GM19193 (cell line): ENCODE results near the gene LEF1.

ENCODE experiments used
- POLR2A ChIP-seq: IDR thresholded peaks from 4 replicates; pipeline ENCODE4 v1.6.1; 2011; ENCODE audit not compliant: insufficient read depth, insufficient read length; ENCODE audit errors: extremely low read depth

The LEF1 gene

DNA sequence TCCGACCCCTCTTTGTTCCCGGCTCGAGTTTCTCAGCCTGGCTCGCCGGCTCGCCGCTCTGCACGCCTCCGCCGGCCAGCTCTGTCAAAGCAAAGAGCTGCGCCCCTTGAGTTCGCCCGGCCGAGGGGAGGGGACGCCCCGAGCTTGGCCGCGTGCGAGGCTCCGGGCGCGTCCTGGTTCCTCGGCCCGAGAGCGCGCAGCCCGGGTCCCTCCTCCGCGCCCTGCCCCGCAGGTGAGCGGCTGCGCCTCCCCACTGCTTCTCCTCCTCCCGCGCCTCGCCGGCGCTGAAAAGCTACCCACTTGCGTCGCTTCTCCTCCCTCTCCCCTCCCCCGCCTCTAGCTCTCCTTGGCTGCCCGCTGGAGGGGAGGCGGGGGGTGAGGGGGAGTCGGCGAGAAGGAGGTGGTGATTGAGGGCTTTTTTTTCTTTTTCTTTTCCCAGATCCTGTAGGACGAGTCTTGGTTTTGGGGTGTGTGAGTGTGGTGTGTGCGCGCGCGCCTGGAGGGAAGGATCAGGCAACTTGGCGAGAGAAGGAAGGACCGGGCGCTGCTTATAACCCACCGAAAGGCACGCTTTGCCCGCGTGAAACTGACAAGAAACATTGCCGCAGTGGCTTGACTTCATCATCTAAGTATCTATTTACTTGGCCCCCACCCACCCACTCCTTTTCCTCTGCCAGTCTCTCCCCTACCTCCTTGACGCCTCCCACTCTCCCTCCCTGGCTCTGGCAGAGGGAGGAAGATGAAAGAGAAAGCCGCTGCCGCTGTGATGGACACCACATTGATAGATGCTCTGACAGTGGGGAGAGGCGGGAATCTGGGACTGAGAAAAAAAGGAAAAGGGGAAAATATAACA, at the start of gene LEF1:
LEF1 (minus strand) TSS at position 262 of the 853 bp plus-strand sequence. CDS start 1,165 bp downstream, outside the sequence.
- no peak for TF ChIP-seq POLR2A

GRCh38 chr4:108216510-108216909, 47.8 kb upstream of the LEF1 start:
- TF ChIP-seq POLR2A = no peak

- TF ChIP-seq POLR2A = no peak
These were observed 46.3 kb upstream of the LEF1 start for GRCh38 chr4:108215055-108215454.

DNA sequence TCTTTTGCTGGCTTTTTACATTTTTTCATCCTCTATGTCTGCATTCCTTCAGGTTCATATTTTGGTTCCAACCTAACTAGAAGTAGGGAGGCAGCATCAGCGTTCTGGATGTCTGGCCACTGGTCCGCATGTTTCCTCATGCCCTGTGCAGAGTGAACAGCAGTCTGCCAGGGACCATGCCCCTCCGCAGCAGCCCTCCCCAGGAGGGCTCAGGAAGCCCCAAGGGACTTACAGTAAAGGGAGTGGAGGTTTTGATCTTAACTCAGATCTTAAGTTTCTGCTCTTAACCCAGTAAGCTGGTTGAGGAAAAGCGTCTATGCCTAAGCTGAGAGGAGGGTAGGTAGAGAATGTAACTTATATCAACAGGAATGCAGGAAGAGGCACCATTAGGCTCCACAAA, 45.0 kb upstream of the LEF1 start:
- no peak for TF ChIP-seq POLR2A

DNA sequence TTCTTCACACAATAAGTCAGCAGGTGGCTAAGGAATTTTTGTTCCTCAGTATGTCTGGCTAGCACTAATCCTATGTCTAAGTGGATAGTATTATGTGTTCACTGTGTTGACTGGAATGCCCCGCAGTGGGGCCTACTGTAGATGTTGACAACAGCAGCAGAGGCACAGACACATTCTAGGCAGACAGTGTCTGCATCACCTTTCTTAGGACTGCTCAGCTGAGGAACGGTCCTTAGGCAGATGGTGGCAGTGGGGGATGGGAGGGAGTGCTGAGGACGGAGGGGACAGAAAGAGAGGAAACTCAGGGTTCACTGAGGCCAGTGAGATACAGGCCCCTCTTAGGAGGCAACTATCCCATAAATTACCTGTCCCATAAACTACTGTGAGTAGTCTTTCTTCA, 44.6 kb upstream of the LEF1 start:
- TF ChIP-seq POLR2A = no peak

DNA sequence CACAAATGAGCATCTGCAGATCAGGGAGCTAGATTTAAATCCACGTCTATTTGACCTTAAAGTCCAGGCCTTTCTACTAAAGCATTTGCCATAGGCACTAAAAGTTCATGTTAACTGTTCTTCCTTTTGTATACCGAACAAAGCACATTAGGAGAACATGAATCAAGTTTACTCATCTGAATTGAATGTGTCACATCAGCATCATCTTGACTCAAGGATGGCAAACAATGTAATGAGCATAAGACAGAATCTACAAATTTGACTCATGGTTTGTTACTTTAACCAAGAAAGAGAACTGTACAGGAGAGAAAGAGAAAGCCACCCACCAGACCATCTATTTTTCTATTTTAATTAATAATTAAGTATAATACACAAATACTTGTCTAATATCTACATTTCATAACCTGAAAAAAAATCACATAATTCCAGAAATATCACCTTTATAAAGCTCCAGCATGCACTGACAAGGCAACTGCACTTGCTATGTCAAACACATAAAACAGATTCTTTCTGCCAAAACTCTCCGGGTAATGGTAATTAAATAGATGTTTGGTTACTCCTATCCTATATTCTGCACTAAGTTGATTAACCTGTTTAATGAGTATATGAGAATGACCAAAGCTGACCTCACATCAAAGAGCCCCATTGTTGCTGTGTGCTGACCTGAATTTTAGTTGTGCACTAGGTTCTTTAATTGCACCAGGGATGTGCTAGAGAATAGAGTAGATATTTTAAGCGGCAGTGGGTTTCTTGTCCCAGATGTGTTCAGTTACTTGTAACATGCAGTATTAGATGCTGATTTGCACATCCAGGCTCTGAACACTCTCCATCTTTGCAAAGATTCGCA, 42.5 kb upstream of the LEF1 start:
- TF ChIP-seq POLR2A = no peak

GRCh38 chr4:108209489-108209888, 40.8 kb upstream of the LEF1 start:
- TF ChIP-seq POLR2A = no peak

DNA sequence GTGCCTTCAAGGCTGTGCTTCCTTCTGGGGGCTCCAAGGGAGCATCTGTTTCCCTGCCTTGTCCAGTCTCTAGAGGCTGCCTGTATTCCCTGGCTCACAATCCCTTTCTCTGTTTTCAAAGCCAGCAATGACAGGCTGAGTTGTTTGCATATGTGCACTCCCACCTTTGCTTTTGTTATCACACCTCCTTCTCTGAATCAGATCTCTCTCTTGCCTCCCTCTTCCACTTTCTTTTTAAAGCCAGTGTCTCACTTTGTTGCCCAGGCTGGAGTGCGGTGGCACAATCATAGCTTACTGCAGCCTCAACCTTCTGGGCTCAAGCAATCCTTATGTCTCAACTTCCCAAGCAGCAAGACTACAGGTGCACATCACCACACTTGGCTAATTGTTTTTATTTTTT, 37.1 kb upstream of the LEF1 start:
- no peak for TF ChIP-seq POLR2A

DNA sequence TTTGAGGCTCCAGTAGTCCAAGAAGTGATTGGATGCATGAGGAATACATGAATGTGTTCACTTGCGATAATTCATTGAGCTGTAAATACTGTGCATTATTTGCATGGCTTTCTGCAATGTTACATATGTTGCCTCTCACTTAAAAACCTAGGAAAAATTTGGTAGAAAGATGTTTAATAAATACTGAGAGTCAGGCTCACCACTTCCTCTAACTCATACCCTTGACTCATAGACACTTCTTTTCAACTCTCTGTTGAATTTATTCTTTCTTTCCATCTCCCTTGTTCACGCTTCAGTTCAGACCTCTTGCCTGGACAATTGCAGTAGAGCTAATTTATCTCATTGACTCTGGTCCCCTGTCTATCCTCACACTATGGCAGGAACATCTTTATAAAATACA, 35.8 kb upstream of the LEF1 start:
- no peak for TF ChIP-seq POLR2A

DNA sequence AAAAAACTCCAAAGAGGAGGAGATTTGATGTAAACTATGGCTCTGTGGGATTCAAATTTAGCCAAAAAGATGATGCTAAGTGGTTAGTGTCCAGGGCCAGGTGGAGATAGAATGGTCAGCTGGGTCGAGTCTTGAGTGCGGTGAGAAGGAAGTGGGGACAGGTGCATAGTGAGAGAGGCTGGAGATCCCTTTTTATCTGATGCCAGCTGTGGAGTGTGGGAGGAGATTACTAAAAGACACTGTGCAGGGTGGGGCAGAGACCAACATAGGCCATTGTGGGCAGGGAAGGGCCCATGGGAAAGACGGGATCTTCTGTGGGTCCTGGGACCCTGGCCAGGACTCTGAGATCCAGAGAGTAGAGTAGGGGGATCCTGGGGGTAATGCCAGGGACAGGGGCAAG, 34.6 kb upstream of the LEF1 start:
- TF ChIP-seq POLR2A = no peak

DNA sequence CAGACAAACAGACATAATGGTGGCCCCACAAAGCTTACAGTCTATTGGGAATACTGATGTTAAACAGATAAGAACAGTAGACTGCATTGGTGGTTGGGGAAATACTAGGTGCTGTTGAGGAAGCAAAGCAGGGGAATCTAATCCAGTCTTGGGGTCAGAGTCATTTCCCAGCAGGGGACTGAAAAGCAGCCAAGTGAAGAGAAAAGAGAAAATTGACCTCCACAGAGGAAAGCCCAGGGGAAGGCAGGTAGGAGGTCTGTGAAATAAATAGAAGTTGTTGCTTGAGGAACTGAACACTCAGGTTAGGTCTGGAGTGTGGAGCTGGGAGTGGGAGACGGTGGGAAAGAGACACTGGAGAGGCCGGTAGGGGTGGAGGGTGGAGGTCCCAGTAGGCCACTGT, 33.0 kb upstream of the LEF1 start:
- TF ChIP-seq POLR2A = no peak

DNA sequence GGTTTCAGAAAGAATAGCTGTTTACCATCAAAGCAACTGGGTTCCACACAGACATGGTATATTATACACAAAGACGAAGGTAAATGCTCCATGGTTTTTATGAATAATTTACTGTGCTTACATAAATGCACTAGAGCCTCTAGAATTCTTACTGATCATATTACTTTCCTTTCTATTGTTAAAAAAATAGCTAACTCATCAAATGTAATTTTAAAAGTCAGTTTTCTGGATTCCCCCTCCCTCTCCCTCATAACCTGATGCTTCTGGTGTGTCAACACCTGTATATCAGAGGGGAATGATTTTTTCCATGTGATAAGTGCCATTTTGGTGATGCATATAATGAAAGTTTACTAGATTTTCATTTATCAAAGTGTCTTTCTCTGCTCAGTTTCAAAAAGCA, 31.1 kb upstream of the LEF1 start:
- TF ChIP-seq POLR2A = no peak

- no peak for TF ChIP-seq POLR2A
These were observed 25.3 kb upstream of the LEF1 start for GRCh38 chr4:108193886-108194672.

GRCh38 chr4:108192935-108193334, 24.2 kb upstream of the LEF1 start:
- TF ChIP-seq POLR2A = no peak

- TF ChIP-seq POLR2A = no peak
These were observed 23.3 kb upstream of the LEF1 start for GRCh38 chr4:108192056-108192455.
